Keratinocyte (primary cell): ENCODE results near the gene GGCX.

ENCODE experiments used
- CTCF ChIP-seq, 3 experiments: IDR thresholded peaks in 1 of 3; conservative IDR thresholded peaks in 1 of 3; optimal IDR thresholded peaks in 1 of 3; 2 replicates in 2 of 3; 3 replicates in 1 of 3; pipeline versions ENCODE3 to v1.5.1; 2011; ENCODE audit warnings: low read length in 3 of 3, mild to moderate bottlenecking in 3 of 3, moderate library complexity in 2 of 3, control low read depth in 1 of 3, inconsistent platforms in 1 of 3; ENCODE audit not compliant: insufficient read depth in 2 of 3; ENCODE audit errors: extremely low read depth in 1 of 3
- EZH2 ChIP-seq: IDR thresholded peaks from one replicate; pipeline ENCODE4 v1.6.1; 2012; ENCODE audit warnings: inconsistent platforms, mild to moderate bottlenecking, low read length, moderate library complexity

DNA sequence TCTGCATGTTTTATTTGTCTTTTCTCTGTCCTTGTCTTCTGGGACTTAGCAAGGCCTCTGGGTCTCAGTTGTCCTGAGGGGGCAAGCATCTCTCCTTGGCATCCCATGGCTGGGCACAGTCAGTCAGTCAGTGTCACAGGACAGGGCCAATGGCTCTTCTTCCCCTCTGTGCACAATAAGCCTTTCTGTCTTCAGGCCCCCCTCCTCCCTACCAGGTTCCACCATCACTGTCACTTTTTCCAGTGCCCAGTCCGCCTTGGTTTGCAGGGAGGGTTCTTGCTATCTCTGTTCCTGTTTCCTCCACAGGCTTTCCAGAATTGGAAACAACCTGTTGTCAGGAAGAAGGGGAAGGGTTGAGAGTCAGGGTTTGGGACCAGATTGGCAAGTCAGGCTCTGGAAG lies 21.2 kb upstream of the GGCX start:
- no peak for TF ChIP-seq EZH2
- TF ChIP-seq CTCF (optimal IDR thresholded peaks at IDR 0.05 in 1 of 3, IDR thresholded peaks at IDR 0.05 in 1 of 3, conservative IDR thresholded peaks at IDR 0.05 in 1 of 3; ENCODE audit: extremely low read depth in 1 of 3, insufficient read depth in 2 of 3, low read length in 3 of 3), result no peak
